Osteocyte (in vitro differentiated cells): ENCODE results near the gene TBC1D30. TPM values are rescaled to one million over a fixed set of nuclear protein-coding genes. Genes with fewer than 3 reads are reported as not detected.
"Not testable (repeated sequence)": the region's sequence is repeated elsewhere in the genome, so short reads cannot be mapped to it uniquely, and the experiment has no call there.

Source experiments
- DNase-seq: peaks from one replicate; pipeline ENCODE4 v3.0.0; 2021; ENCODE audit warnings: mixed read lengths; ENCODE audit not compliant: unreplicated experiment; ENCODE audit errors: extremely low spot score
- H3K27ac Mint-ChIP-seq: one replicate; pipeline ENCODE4 v1.8.0; 2021; ENCODE audit warnings: mild to moderate bottlenecking, mixed read lengths; ENCODE audit not compliant: unreplicated experiment
- H3K27me3 Mint-ChIP-seq: one replicate; pipeline ENCODE4 v1.8.0; 2021; ENCODE audit warnings: mixed read lengths; ENCODE audit not compliant: unreplicated experiment
- H3K36me3 Mint-ChIP-seq: one replicate; pipeline ENCODE4 v1.8.0; 2021; ENCODE audit warnings: mixed read lengths; ENCODE audit not compliant: unreplicated experiment
- H3K4me1 Mint-ChIP-seq: one replicate; pipeline ENCODE4 v1.8.0; 2021; ENCODE audit warnings: mixed read lengths; ENCODE audit not compliant: unreplicated experiment
- H3K4me3 Mint-ChIP-seq: one replicate; pipeline ENCODE4 v1.8.0; 2021; ENCODE audit warnings: mild to moderate bottlenecking, moderate library complexity, mixed read lengths; ENCODE audit not compliant: unreplicated experiment
- H3K9me3 Mint-ChIP-seq: one replicate; pipeline ENCODE4 v1.8.0; 2021; ENCODE audit warnings: mixed read lengths; ENCODE audit not compliant: unreplicated experiment
- CTCF ChIP-seq: fragments of 200-600 bp; sonication (generic); IDR thresholded peaks from 2 replicates; pipeline ENCODE4 v1.5.0; 2021; ENCODE audit warnings: antibody characterized with exemption, mild to moderate bottlenecking, moderate library complexity
- total RNA-seq: library from RNA; stranded (reverse); gene quantifications from 2 replicates; pipeline ENCODE4 v1.2.1, GENCODE V29; 2021

TBC1D30 gene
- total RNA-seq, 1 donor from 2014 or later: 1.2 TPM

- H3K27me3 Mint-ChIP-seq: peaks cover 50% of the 10 kb centered on the region
- H3K36me3 Mint-ChIP-seq, H3K4me1 Mint-ChIP-seq, DNase-seq, H3K4me3 Mint-ChIP-seq, H3K27ac Mint-ChIP-seq, H3K9me3 Mint-ChIP-seq: not testable (repeated sequence)
- peak; percentile 86 for TF ChIP-seq CTCF
Observed at GRCh38 chr12:64802180-64802775, 22.2 kb upstream of the TBC1D30 start.

GRCh38 chr12:64806173-64806572, 18.3 kb upstream of the TBC1D30 start:
- Mint-ChIP-seq H3K27ac (no peak overlapping the region), H3K36me3 (no peaks in the 10 kb centered on the region), H3K4me1 (peaks cover 2% of the 10 kb centered on the region), H3K4me3 (no peak overlapping the region), H3K9me3 (no peaks in the 10 kb centered on the region), H3K27me3 (peaks cover 50% of the 10 kb centered on the region)
- DNase-seq: no peak
- no peak for TF ChIP-seq CTCF

GRCh38 chr12:64806593-64807460, 17.6 kb upstream of the TBC1D30 start:
- Mint-ChIP-seq H3K9me3 (no peaks in the 10 kb centered on the region), H3K27me3 (peaks cover 52% of the 10 kb centered on the region), H3K4me1 (peaks cover 2% of the 10 kb centered on the region), H3K27ac (no peak overlapping the region), H3K36me3 (no peaks in the 10 kb centered on the region), H3K4me3 (no peak overlapping the region)
- DNase-seq: no peak
- no peak for TF ChIP-seq CTCF

- Mint-ChIP-seq H3K36me3 (no peaks in the 10 kb centered on the region), H3K4me1 (no peaks in the 10 kb centered on the region), H3K4me3 (no peak overlapping the region), H3K27ac (no peak overlapping the region), H3K9me3 (no peaks in the 10 kb centered on the region), H3K27me3 (peaks cover 48% of the 10 kb centered on the region)
- no peak for DNase-seq
- no peak for TF ChIP-seq CTCF
Observed at GRCh38 chr12:64808110-64808509, 16.3 kb upstream of the TBC1D30 start.

- no peak for DNase-seq
- Mint-ChIP-seq H3K4me3 (no peak overlapping the region), H3K36me3 (no peaks in the 10 kb centered on the region), H3K27me3 (peaks cover 41% of the 10 kb centered on the region), H3K27ac (no peak overlapping the region), H3K4me1 (no peaks in the 10 kb centered on the region), H3K9me3 (no peaks in the 10 kb centered on the region)
- no peak for TF ChIP-seq CTCF
Observed at GRCh38 chr12:64810831-64811230, 13.6 kb upstream of the TBC1D30 start.
